Activated T-helper 2 cell treated with anti-CD3 and anti-CD28 coated beads, Interferon-gamma antibody, Interleukin-2, Interleukin-4, amounts not matched to agents 10 μg/mL and 5 μg/mL and 100 μg/mL, durations not matched to agents 14 hours and 24 hours and 36 hours (primary cell): Measurements from ENCODE around the gene CHRNB2. TPM values are rescaled to one million over a fixed set of nuclear protein-coding genes. Genes with fewer than 3 reads are reported as not detected.

Source experiments
- DNase-seq: peaks from one replicate; pipeline ENCODE4 v3.0.0; 2021; ENCODE audit warnings: low spot score
- H3K27ac Mint-ChIP-seq: one replicate; pipeline ENCODE4 v1.8.0; 2021; ENCODE audit warnings: mixed read lengths
- H3K27me3 Mint-ChIP-seq: one replicate; pipeline ENCODE4 v1.8.0; 2021; ENCODE audit warnings: low read depth, mixed read lengths
- H3K36me3 Mint-ChIP-seq: one replicate; pipeline ENCODE4 v1.8.0; 2021; ENCODE audit warnings: low read depth, mixed read lengths
- H3K4me1 Mint-ChIP-seq: one replicate; pipeline ENCODE4 v1.8.0; 2021; ENCODE audit warnings: low read depth, mixed read lengths
- H3K4me3 Mint-ChIP-seq: one replicate; pipeline ENCODE4 v1.8.0; 2021; ENCODE audit warnings: low read depth, mild to moderate bottlenecking, moderate library complexity, mixed read lengths
- H3K9me3 Mint-ChIP-seq: one replicate; pipeline ENCODE4 v1.8.0; 2021; ENCODE audit warnings: mixed read lengths
- intact Hi-C: fragments of 100-400 bp; cut with micrococcal nuclease; formaldehyde crosslinking; loops from one replicate; pipeline ENCODE4 v1.15.1; 2023
- total RNA-seq: library from RNA; stranded (reverse); gene quantifications from 2 replicates; pipeline ENCODE4 v1.2.3, GENCODE V29; 2022

Gene CHRNB2
- total RNA-seq, 1 donor from 2014 or later: not detected

GRCh38 chr1:154557939-154558719 is 9.4 kb upstream of the CHRNB2 start, which contains the start of gene UBE2Q1:
Gene UBE2Q1 (minus strand): TSS chr1:154558662. CDS start chr1:154558553, 109 bp downstream.
- Mint-ChIP-seq H3K27me3 (no peaks in the 10 kb centered on the region), H3K27ac (peak within 1 kb of the TSS; percentile 87), H3K4me1 (peaks cover 22% of the 10 kb centered on the region), H3K4me3 (peak within 1 kb of the TSS; percentile 90), H3K36me3 (peaks cover 42% of the 10 kb centered on the region), H3K9me3 (no peaks in the 10 kb centered on the region)
- peak; percentile 22 for DNase-seq
- intact Hi-C loops: loop anchor here (1.0 to 5.0 kb wide), 11 partner anchors 104 to 504 kb away; partner anchors contain the start of genes ATP8B2, CKS1B, EFNA4 and PBXIP1

DNA sequence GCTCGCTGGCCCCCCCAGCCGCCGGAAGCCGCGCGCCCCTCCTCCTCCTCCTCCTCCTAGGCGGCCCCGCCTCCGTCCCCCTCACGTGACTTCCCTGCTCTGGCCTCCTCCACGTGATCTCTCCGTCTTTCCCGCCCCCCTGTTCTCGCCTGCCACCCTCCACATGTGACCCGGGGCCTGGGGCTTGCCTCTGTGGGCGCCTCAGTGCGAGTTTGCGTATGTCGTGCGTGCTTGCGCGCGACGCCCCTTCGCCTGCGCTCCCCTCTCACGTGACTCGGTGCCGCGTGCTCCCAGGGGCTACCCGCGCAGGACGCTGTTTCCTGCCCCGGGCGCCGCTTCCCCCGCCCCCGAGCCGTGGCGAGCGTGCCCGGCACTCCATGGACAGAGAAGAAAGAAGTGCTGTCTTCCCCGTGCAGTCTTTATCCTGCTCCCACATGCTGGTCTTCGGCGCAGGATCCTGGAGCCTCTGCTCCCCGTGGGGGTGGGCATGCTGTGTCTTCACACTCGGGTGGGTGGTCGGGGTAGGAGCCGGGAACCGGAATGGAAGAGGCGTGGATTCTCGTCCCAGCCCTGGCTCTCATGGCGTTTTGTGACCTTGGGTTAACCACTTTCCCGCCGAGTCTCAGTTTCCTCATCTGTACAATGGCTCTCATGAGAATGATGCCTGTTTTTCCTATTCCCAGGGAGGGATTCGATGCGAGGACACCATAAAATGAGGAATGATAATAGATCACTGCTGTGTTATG is 8.7 kb upstream of the CHRNB2 start:
- Mint-ChIP-seq H3K9me3 (no peaks in the 10 kb centered on the region), H3K27me3 (no peaks in the 10 kb centered on the region), H3K4me3 (peak overlapping the region; percentile 88), H3K4me1 (peaks cover 22% of the 10 kb centered on the region), H3K27ac (peak overlapping the region; percentile 76), H3K36me3 (peaks cover 34% of the 10 kb centered on the region)
- DNase-seq: peak; percentile 99
- intact Hi-C loops: loop anchor here (1.0 to 5.0 kb wide), 12 partner anchors 49 to 503 kb away; partner anchors contain the start of genes ADAR, ATP8B2, CKS1B and EFNA4

GRCh38 chr1:154559466-154560044 is 8.0 kb upstream of the CHRNB2 start:
- Mint-ChIP-seq H3K27ac (peak overlapping the region; percentile 76), H3K4me3 (peak overlapping the region; percentile 88), H3K27me3 (no peaks in the 10 kb centered on the region), H3K9me3 (no peaks in the 10 kb centered on the region), H3K36me3 (peaks cover 29% of the 10 kb centered on the region), H3K4me1 (peaks cover 22% of the 10 kb centered on the region)
- DNase-seq: peak; percentile 78
- intact Hi-C loops: loop anchor here (1.0 to 5.0 kb wide), 10 partner anchors 49 to 503 kb away; partner anchors contain the start of genes ADAR, ATP8B2, EFNA4 and PBXIP1

DNA sequence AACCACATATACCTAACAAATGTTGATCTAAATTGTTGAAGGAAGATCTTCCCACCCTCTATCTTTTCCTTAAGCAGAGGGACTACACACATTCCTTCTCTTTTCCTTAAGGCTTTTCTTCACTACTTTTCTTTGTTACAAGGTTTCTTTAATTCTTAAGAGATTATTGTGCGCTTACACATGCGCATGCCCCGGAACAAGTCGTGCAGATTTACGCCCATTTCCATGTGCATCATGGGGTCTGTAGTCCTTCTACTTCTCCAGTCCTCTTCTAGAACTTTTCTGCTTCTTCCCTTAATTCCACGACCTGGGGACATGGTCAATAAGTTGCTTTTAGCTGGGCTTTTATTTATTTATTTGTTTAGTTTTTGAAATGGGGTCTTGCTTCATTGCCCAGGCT is 1.7 kb upstream of the CHRNB2 start:
- intact Hi-C loops: no loop called here
- no peaks in the 10 kb centered on the region for H3K9me3 Mint-ChIP-seq
- no peak overlapping the region for H3K27ac Mint-ChIP-seq
- H3K27me3 Mint-ChIP-seq: peaks cover 25% of the 10 kb centered on the region
- DNase-seq: no peak
- no peaks in the 10 kb centered on the region for H3K36me3 Mint-ChIP-seq
- H3K4me1 Mint-ChIP-seq: peaks cover 7% of the 10 kb centered on the region
- H3K4me3 Mint-ChIP-seq: no peak overlapping the region

DNA sequence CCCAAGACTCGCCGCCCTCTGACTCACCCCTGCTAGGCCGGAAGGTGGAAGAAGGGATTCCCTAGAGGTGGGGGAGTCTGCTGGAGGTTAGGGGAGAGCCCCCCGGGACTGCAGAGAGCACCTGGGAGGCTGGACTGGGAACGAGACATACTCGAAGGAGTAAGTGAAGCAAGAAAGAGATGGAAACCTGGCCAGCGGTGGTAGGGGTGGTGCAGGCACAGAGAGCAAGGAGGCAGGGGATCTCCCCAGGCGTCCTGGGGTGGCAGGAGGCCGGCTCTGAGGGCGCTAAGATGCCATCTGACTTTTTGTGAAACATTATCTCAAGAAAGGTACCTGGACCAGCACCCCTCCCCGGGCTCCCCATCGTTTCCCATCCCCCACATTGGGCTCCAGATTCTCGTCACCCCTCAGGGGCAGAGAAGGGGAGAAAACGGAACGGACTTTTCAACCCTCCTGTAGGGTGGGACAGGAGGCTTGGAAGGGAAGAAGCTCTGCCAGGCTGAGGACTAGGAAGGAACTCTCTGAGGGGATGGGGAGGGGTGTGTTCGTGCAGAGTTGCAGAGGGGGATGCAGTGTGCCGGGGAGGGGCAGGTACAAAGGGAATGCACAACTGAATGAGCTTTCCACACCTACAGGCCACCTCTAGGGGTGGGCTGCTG is 708 bp downstream of the CHRNB2 start:
- Mint-ChIP-seq H3K4me1 (peaks cover 7% of the 10 kb centered on the region), H3K36me3 (no peaks in the 10 kb centered on the region), H3K9me3 (no peaks in the 10 kb centered on the region), H3K27me3 (peaks cover 25% of the 10 kb centered on the region), H3K4me3 (no peak overlapping the region), H3K27ac (no peak overlapping the region)
- intact Hi-C loops: no loop called here
- no peak for DNase-seq

DNA sequence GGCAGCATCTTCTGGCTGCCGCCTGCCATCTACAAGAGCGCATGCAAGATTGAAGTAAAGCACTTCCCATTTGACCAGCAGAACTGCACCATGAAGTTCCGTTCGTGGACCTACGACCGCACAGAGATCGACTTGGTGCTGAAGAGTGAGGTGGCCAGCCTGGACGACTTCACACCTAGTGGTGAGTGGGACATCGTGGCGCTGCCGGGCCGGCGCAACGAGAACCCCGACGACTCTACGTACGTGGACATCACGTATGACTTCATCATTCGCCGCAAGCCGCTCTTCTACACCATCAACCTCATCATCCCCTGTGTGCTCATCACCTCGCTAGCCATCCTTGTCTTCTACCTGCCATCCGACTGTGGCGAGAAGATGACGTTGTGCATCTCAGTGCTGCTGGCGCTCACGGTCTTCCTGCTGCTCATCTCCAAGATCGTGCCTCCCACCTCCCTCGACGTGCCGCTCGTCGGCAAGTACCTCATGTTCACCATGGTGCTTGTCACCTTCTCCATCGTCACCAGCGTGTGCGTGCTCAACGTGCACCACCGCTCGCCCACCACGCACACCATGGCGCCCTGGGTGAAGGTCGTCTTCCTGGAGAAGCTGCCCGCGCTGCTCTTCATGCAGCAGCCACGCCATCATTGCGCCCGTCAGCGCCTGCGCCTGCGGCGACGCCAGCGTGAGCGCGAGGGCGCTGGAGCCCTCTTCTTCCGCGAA is 3.8 kb downstream of the CHRNB2 start:
- H3K9me3 Mint-ChIP-seq: no peaks in the 10 kb centered on the region
- H3K27me3 Mint-ChIP-seq: peaks cover 20% of the 10 kb centered on the region
- no peak overlapping the region for H3K27ac Mint-ChIP-seq
- intact Hi-C loops: no loop called here
- H3K4me3 Mint-ChIP-seq: no peak overlapping the region
- peaks cover 7% of the 10 kb centered on the region for H3K4me1 Mint-ChIP-seq
- no peak for DNase-seq
- H3K36me3 Mint-ChIP-seq: peaks cover 4% of the 10 kb centered on the region

DNA sequence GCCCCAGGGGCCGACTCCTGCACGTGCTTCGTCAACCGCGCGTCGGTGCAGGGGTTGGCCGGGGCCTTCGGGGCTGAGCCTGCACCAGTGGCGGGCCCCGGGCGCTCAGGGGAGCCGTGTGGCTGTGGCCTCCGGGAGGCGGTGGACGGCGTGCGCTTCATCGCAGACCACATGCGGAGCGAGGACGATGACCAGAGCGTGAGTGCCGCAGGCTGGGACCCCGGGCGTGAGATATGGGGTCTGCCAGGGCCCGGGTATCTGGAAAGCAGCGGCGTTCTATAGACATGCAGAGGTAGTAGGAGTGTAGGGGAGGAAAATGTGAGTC is 4.3 kb downstream of the CHRNB2 start:
- Mint-ChIP-seq H3K4me1 (peaks cover 7% of the 10 kb centered on the region), H3K9me3 (no peaks in the 10 kb centered on the region), H3K27me3 (peaks cover 15% of the 10 kb centered on the region), H3K4me3 (no peak overlapping the region), H3K36me3 (peaks cover 4% of the 10 kb centered on the region), H3K27ac (no peak overlapping the region)
- intact Hi-C loops: no loop called here
- DNase-seq: no peak

- H3K4me1 Mint-ChIP-seq: peaks cover 4% of the 10 kb centered on the region
- DNase-seq: no peak
- intact Hi-C loops: no loop called here
- no peak overlapping the region for H3K4me3 Mint-ChIP-seq
- peaks cover 10% of the 10 kb centered on the region for H3K27me3 Mint-ChIP-seq
- H3K36me3 Mint-ChIP-seq: peaks cover 4% of the 10 kb centered on the region
- no peaks in the 10 kb centered on the region for H3K9me3 Mint-ChIP-seq
- H3K27ac Mint-ChIP-seq: no peak overlapping the region
These were observed 5.0 kb downstream of the CHRNB2 start for GRCh38 chr1:154572468-154573167.

DNA sequence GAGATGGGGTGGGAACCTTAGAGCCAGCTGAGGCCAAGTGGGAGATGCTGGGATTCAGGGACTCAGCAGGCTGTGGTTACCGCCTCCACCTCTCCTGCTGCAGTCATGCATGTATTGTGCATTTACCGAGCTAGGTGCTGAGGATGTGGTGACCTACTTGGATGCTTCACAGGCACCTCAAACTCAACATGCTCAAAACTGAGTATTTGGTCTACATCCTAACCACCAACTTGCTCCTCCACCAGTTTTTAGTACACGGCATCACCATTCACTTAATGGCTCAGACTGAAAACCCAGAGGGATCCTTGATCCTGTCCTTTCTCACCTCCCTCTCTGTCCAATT is 5.6 kb downstream of the CHRNB2 start:
- H3K4me3 Mint-ChIP-seq: no peak overlapping the region
- no peaks in the 10 kb centered on the region for H3K4me1 Mint-ChIP-seq
- no peak overlapping the region for H3K27ac Mint-ChIP-seq
- no peaks in the 10 kb centered on the region for H3K9me3 Mint-ChIP-seq
- no peak for DNase-seq
- H3K36me3 Mint-ChIP-seq: peaks cover 8% of the 10 kb centered on the region
- peaks cover 8% of the 10 kb centered on the region for H3K27me3 Mint-ChIP-seq
- intact Hi-C loops: no loop called here

- H3K27ac Mint-ChIP-seq: no peak overlapping the region
- intact Hi-C loops: no loop called here
- no peak overlapping the region for H3K4me3 Mint-ChIP-seq
- peaks cover 2% of the 10 kb centered on the region for H3K27me3 Mint-ChIP-seq
- H3K36me3 Mint-ChIP-seq: peaks cover 24% of the 10 kb centered on the region
- no peaks in the 10 kb centered on the region for H3K9me3 Mint-ChIP-seq
- no peaks in the 10 kb centered on the region for H3K4me1 Mint-ChIP-seq
- DNase-seq: no peak
These were observed 7.1 kb downstream of the CHRNB2 start for GRCh38 chr1:154574716-154575115.

- Mint-ChIP-seq H3K36me3 (peaks cover 30% of the 10 kb centered on the region), H3K4me1 (no peaks in the 10 kb centered on the region), H3K9me3 (no peaks in the 10 kb centered on the region), H3K27ac (no peak overlapping the region), H3K4me3 (no peak overlapping the region), H3K27me3 (no peaks in the 10 kb centered on the region)
- intact Hi-C loops: no loop called here
- no peak for DNase-seq
These were observed 7.8 kb downstream of the CHRNB2 start for GRCh38 chr1:154575147-154575927.
